Stimulated activated CD8-positive, alpha-beta memory T cell treated with anti-CD3 and anti-CD28 coated beads, Interleukin-4, amount 100 ng/mL, for 4 hours (primary cell): Measurements from ENCODE around the gene RAB3B.
"Not testable (repeated sequence)": the region's sequence is repeated elsewhere in the genome, so short reads cannot be mapped to it uniquely, and the experiment has no call there.

Experiments
- DNase-seq, 2 donors: peaks; one replicate each; pipeline ENCODE4 v3.0.0-alpha.2; 2020; ENCODE audit warnings: low read depth in 2 of 2, low spot score in 1 of 2

RAB3B gene

DNA sequence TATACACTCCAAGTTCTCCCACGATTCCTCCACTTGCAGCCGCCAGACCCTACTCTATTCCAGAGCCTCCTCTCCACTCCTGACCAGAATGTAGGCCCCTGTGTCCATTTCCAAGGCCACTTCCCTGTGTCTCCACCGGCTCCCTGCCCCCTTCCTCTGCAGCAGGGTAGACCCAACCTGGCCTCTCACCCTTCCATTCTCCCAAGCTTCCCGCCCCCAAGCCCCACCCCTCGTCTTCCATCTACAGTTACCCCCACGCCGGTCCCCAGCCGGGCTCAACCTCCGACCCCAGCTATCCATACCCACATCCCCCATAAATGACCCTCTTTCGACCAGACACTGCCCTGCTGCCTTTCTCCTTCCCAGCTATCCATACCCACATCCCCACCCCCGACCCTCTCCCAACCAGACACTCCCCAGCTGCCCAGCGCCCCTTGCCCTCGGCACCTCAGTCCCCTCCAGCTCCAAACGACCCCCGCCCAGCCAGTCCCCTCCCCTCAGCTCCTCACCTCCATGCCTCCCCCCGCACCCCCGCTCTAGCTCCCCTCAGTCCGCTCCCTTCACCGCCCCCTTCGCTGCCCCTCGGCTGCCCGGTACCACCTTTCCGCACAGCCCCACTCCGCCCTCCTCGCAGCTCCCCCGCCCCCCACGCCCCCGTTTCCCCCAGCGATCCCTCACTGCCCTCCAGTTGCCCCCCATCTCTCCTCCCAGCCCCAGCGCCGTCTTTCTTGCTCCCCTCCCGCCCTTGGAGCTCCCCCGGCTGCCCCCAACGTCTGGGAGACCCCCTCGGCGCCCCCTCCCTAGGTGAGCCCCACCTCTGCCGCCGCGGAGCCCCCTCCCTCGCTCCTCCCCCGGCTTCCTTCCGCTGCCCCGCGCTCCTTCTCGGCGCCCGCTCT is 670 bp downstream of the RAB3B start:
- no peak for DNase-seq

DNA sequence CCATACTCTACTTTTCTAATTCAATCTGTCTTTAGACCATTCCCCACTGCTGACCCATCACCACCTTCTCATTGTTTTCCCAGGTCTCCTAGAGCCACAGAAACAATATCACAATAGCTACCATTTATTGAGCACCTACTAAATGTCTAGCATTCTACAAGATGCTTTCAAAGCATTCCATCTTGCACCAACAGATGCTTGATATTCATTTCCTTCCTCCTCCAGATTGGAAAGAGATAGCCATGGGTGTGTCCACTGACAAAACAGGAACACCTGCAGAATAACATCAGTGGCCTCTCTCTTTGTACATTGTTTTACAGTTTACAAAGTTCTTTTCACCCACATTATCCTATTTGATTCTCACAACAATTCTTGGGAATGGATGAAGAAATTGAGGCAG is 2.2 kb downstream of the RAB3B start:
- DNase-seq, result no peak

DNA sequence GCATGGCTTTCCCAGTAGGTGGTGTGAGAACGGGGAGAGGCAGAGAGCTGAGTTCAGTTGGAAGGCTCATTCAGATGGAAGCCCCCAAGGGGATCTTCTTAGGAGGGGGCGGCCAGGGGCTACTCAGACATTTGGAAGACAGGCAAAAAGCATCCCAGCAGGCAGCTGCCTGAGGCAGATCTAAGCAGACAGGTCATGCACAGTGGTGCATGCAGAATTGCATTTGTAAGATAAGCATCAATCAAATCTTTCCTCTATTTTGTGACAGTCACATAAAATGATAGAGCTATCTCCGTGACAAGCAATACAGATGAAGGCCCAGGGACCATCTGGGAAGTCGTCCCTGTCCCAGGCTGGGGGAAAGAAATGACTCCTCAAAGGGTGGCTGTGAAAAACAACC is 3.8 kb downstream of the RAB3B start:
- no peak for DNase-seq

DNA sequence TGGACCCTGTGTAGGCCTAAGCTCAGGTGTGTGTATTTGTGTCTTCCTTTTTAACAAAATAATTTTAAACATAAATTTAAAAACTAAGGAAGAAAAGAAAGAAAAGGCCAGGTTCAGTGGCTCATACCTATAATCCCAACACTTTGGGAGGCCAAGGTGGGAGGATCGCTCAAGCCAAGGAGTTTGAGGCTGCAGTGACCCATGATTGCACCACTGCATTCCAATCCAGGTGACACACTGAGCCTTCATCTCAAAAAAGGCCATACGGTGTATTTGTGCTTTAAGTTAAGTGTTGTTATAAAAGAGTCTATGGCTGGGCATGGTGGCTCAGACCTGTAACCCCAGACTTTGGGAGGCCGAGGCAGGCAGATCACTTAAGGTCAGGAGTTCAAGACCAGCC is 8.3 kb downstream of the RAB3B start:
- DNase-seq, result no peak

DNA sequence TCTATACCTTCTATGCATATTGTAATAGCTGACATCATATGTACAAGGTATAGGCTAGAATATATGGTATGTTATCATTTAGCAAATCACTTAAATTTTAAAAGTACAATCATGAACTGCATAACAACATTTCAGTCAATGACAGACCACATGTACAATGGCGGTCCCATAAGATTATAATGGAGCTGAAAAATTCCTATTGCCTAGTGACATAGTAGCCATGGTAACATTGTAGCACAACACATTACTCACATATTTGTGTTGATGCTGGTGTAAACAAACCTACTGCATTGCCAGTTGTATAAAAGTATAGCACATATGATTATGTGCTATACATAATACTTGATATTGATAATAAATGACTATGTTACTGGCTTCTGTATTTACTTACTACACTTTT is 8.9 kb downstream of the RAB3B start:
- no peak for DNase-seq

DNA sequence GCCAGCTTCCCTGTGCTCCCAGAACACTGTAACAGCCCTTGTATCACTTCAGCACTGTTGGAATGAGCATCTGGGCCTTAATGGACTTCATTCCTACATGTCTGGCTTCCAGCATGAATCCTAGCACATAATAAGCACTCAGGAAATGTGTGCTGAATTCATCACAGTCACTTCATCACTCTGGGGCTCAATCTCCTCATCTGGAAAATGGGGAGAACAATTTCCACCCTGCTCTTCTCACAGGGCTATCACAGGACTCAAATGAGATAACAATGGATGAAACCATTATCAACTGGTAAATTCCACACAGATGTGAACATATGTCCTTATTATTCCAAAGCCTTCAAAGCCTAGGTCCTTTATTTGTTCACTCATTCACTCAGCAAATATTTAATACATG is 12.4 kb downstream of the RAB3B start:
- DNase-seq, result no peak

DNA sequence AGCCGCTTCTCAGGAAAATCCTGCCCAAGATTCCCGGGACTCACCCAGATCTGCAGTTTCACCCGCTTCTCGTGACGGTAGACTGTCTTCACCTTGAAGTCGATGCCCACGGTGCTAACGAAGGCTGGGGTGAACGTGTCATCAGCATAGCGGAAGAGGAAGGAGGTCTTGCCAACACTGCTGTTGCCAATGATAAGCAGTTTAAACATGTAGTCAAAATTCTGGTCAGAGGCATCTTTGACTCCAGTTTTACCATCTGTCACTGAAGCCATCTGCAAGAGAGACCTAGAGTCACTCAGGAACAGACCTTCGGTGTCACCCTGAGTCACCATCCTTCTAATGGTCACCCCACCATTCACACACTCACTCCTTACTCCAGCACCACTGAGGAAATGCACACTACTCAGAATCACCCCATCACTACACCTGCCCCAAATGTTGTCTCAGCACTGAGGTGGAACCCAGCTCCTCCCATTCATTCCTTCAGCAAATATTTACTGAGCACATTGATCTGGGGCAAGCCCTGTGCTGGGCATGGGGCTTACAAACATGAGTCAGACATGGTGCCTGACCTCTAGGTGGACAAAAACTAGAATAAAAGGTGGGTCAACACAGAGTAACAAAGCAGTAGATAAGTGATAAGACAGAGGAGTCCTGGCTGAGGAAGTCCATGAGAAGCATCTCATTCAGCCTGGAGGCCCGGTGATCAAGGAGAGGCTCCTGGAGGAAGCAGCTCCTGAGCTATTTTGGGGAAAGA is 13.5 kb downstream of the RAB3B start:
- DNase-seq, result no peak

DNA sequence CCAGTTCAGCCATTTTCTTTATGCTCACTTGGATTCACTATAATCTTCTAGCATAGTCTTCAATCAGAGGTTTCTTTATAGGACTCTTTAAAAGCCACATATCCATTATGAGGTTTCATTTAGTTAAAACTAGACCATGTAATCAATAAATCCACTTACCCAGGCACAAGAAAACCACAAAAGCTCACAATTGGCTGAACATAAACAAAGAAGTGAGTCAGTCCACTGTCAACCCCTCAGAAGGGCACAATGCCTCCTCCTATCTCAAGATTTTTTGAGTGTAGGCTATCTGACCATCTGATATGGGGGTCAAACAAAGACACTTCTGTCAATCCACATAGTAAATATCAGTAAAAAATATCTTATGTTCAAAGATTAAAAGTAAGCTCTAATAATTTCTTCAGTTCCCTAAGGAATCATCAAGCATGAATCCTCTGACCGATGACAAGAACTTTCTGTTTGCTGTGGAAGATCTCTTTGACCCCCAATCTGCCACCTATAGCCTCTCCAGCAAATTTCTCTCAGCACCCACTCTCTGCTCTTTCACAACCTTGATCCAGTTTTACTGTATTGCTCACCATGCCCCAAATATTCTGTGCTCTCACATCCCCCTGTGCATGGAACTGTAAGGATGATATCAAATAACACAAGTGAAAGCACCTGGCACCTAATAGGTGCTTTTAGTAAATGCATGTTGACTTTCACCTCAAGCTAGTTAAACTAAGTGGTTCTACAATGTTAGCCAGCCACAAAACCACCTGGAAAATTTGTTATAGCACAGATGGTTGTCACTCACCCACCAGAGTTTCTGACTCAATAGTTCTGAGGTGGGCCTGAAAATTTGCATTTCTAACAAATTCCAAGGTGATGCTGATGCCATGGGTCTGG is 16.7 kb downstream of the RAB3B start:
- no peak for DNase-seq

DNA sequence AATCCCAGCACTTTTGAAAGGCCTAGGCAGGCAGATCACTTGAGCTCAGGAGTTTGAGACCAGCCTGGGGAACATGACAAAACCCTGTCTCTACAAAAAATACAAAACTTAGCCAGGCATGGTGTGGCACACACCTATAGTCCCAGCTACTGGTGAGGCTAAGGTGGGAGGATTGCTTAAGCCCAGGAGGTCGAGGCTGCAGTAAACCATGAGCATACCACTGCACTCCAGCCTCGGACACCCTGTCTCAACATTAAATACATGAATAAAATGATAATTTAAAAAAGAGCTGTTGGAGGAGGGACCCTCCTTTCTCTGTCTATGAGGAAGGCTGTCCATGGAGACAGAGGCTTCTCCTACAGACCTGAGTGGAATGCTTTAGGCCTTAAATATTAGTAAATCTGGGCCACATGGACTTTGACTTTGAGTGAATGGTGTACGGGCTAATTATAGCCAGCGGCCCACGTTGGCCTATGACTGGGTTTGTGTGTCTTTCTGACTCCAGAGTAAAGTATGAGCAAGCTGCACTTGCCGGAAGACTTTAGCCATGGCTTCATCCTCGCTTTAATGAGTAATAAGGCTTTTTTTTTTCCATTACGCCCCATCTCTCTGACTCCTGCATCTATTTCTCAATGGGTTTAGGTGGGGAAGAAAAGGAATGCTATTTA is 21.3 kb downstream of the RAB3B start:
- DNase-seq, result no peak

DNA sequence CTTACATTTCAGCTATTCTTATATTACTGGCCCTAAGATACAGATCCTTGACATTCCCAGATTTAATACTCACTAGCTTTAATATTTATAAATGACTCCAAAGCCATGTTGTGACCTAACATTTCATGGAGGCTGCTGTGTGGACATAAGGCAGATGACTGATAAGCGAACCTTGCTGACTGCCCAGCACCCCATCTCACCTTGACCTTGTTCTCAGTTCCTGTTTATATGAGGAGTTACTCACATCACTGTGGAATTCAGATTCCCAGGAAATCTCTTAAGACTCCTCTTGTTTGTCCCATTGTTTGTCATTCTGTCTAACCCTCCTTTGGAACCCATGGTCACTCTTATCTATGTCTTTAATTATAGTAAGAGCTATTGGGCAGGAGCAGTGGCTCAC is 21.9 kb downstream of the RAB3B start:
- DNase-seq, result no peak

DNA sequence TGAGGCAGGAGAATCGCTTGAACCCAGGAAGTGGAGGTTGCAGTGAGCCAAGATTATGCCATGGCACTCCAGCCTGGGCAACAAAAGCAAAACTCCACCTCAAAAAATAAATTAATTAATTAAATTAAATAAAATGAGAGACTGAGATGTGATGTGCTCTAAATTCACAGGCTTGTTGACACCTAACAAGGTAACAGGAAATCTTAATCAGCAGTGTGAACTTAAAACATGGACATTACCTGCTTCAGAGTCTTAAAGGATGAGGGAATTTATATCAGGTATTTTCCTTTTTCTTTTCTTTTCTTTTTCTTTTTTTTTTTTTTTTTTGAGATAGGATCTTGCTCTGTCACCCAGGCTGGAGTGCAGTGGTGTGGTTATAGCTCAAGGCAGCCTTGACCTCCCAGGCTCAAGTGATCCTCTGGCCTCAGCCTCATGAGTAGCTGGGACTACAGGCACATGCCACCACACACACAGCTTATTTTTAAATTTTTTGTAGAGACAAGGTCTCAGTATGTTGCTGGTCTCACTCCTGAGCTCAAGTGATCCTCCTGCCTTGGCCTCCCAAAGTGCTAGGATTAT is 23.2 kb downstream of the RAB3B start:
- DNase-seq, result not testable (repeated sequence)

DNA sequence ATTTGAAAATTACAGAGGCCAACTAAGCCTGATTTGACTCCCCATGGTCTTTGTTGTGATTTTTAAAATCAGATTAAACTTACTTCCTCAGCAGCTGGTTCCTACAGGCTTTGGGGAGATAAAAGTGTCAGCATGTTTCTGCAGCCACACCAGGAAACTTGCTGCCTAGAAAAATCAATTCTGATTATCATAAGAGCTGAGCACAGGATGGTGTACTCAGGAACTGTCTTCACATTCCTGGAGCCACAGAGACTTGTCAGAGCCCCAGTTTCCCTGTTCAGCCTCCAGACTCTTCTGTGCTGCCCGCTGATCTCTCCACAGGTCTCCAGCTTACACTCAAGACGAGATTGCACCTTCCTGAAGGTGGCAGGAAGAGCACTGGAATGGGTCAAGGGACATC is 23.9 kb downstream of the RAB3B start:
- no peak for DNase-seq

DNA sequence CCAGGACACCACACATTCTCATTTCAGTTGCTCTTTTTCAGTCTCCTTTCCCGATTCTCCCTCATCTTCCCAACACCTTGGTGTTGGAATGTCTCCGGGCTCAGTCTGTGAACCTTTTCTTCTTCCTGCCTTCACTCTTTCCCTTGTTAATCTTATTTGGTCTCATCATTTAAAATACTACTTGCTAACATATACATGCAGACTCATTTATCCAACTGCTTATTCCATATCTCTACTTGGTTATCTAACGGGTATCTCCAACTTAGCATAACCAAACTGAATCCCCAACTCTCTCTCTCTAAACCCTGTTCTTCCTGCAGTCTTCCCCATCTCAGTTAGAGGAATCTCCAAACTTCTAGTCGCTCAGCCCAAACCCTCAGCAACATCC is 26.2 kb downstream of the RAB3B start:
- DNase-seq, result no peak

DNA sequence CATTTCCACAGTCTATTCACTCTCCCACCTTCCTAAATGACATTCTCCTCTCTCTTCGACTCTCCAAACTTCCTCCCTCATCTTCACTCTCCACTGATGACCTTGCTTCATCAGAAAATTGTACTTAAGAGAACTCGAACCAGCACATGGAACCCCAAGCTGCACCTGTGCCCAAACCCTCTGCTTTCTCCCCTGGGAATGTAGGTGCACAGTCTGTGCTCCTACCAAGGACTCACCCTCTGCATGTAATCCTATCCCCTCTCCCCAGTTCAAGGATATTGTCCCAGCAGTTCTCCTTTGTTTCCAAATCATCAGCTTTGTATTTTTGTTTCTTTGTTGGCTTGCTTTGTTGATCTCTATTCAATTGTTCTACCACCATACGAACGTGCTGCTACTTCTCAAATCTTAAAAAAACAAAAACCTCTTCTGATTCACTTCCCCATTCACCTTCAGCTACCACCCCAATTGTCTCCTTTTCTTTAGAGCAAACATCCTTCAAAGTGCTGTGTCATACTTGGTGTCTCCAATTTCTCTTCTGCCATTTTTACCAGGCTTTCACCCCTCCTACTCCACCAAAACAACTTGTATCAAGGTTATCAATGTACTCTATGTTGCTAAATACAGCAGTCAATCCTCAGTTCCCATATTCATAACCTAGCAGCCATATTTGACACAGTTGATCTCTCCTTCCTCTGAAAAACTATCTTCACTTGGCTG is 26.8 kb downstream of the RAB3B start:
- DNase-seq, result no peak

DNA sequence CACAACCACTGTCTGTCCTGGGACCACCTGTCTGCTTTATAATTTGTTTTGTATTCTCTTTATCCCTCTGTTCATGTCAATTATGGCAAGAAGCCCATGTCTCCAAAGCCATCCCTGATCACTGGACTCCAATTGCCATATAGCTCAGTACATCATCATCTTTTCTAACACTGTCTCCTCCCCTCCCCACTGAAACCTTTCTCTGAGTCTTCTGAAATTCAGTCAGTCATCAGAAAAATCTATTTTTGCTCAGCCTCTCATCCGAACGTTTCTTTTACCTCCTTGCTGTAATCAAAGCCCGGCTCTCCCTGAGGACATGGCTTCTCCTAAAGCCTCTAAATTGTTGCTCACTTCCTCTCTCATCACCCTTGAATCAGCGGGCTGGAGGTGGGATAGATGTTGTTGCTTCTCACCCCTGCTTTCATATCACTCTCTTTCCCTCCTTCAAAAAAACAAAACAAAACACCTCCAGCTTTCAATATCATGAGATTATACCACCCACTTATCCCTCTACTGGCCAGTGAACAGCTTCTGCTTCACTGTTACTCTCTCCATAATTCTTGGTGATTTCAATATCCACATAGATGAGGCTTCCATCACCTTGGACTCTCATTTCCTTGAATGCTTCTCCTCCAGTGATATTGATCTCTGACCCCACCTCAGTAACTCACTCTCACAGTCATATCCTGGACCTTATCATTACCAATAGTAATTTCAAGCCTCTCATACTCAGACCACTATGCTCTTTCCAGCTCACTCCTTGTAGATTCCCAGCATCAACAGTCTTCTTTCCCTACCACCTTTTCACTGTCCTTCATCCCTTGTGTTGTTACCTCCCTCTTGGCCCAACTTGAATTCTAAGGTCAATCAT is 27.8 kb downstream of the RAB3B start:
- no peak for DNase-seq

DNA sequence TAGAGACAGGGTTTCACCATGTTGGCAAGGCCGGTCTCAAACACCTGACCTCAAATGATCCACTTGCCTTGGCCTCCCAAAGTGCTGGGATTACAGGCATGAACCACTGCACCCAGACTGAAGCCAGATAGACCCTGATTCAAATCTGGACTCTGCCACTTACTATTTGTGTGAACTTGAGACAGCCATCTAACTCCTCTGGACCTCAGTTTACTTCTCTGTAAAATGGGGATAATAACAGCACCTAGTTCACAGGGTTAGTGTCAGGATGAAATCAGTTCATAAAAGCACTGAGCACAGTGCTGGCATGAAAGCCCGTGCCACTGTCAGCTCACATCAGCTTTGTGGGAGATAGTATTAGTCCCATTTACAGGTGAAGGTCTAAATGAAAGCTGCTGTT is 28.5 kb downstream of the RAB3B start:
- no peak for DNase-seq

DNA sequence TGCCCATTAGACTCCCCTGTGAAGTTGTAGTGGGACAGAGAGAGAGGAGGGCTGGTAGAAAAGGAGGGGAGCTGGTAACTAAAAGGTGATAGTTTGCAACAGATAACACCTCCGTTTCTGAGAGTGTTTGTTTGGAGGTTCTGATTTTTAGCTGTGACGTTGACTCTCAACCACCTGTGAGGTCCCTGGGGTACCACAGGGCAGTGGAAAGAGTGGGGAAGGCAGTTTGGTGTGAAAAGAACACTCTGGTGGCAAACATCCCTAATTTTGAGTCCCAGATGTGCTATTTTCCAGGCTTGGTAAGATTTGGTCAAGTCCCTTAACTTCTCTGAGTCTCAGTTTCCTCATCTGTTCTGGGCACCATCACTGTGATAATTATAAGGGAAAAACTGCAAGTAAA is 29.3 kb downstream of the RAB3B start:
- DNase-seq, result no peak

DNA sequence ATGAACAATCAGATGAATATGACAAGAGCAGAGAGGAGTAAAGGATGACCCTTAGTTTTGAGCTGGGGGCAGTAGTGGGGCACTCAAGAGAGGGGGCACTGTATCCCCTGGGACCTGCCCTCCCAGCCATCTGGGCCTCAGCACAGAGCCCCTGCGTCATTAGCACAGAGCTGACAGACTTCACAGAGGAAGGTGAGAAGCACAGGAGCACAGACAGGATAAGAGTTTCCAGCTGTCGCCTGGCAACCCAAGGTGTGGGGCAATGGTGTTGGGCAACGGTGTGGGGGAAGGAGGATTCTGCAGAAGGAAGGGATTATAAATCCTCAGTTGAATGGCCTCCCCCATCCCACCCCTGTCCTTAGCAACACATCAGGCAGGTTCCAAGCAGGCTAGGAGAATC is 30.2 kb downstream of the RAB3B start:
- no peak for DNase-seq

DNA sequence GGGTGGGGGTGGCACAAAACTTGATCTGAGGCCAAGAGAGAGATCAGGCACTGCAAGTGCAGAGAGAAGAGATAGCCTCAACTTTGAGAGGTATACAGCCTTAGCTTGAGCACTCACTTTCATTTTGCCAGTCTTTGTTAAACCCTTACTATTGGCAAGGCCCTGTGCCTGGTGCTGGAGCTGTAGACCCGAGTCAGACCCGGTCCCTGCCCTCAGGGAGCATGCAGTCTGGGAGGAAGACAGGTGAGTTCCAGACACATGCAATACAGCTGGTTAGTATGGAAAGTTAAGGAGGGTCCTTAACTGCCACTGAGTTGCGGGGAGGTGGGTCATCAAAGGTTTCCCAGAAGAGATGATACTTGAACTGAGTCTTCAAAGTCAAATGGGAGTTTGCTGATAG is 31.7 kb downstream of the RAB3B start:
- no peak for DNase-seq
